Cardiac muscle cell (in vitro differentiated cells and primary cell): ENCODE measurements around the gene DIPK1A. TPM values are rescaled to one million over a fixed set of nuclear protein-coding genes. Genes with fewer than 3 reads are reported as not detected.

ENCODE experiments used
- DNase-seq, 2 donors: peaks; one replicate each; pipeline versions ENCODE4 v3.0.0 to v3.0.0-alpha.2; 2010 to 2017; ENCODE audit warnings: low read depth in 1 of 2, low spot score in 1 of 2
- H3K27ac ChIP-seq: fragments of 200-600 bp; sonication (generic); 2 replicates; pipeline ENCODE4 v1.5.1; 2016
- H3K27me3 ChIP-seq: fragments of 200-600 bp; sonication (generic); 2 replicates; pipeline ENCODE4 v1.6.0; 2016; ENCODE audit warnings: control low read depth
- H3K36me3 ChIP-seq: fragments of 200-600 bp; sonication (generic); 2 replicates; pipeline ENCODE4 v1.5.1; 2016; ENCODE audit warnings: control low read depth
- H3K4me1 ChIP-seq: fragments of 200-600 bp; sonication (generic); 2 replicates; pipeline ENCODE4 v1.8.1; 2017; ENCODE audit warnings: low read depth, mild to moderate bottlenecking, mixed run types
- H3K4me3 ChIP-seq: fragments of 200-600 bp; sonication (generic); 2 replicates; pipeline ENCODE4 v1.5.1; 2016; ENCODE audit warnings: mild to moderate bottlenecking
- H3K9me3 ChIP-seq: fragments of 200-600 bp; sonication (generic); 2 replicates; pipeline ENCODE4 v1.5.1; 2017; ENCODE audit warnings: low read depth, mild to moderate bottlenecking, control low read depth
- CTCF ChIP-seq: IDR thresholded peaks from 2 replicates; pipeline ENCODE4 v1.5.1; 2012; ENCODE audit warnings: low read depth, mild to moderate bottlenecking, low read length
- polyA plus RNA-seq: library from polyadenylated mRNA; unstranded; fragments of >200 nt; fragmentation: Nextera tagmentation; extraction: Ambion mirVana; gene quantifications from 2 replicates; pipeline ENCODE4 v1.2.1, GENCODE V29; 2016
- total RNA-seq: library from RNA; depleted of rRNA; stranded (reverse); fragments of >200 nt; gene quantifications from 2 replicates; pipeline ENCODE4 v1.2.3, GENCODE V29; 2016

Gene DIPK1A
- total and polyA plus RNA-seq, 2 experiments from 2014 or later: 7.7 to 16.6 TPM

- no peaks in the 10 kb centered on the region for H3K27me3 ChIP-seq
- no peak overlapping the region for H3K27ac ChIP-seq
- no peaks in the 10 kb centered on the region for H3K9me3 ChIP-seq
- TF ChIP-seq CTCF: no peak
- H3K36me3 ChIP-seq: no peaks in the 10 kb centered on the region
- DNase-seq: no peak
- no peak overlapping the region for H3K4me3 ChIP-seq
- no peaks in the 10 kb centered on the region for H3K4me1 ChIP-seq
These were observed 83.5 kb downstream of the DIPK1A start for GRCh38 chr1:92877792-92878191.

- no peaks in the 10 kb centered on the region for H3K36me3 ChIP-seq
- no peak for DNase-seq
- no peak overlapping the region for H3K4me3 ChIP-seq
- no peak overlapping the region for H3K27ac ChIP-seq
- no peak for TF ChIP-seq CTCF
- H3K9me3 ChIP-seq: no peaks in the 10 kb centered on the region
- H3K4me1 ChIP-seq: no peaks in the 10 kb centered on the region
- H3K27me3 ChIP-seq: no peaks in the 10 kb centered on the region
These were observed 84.1 kb downstream of the DIPK1A start for GRCh38 chr1:92877081-92877711.

GRCh38 chr1:92876351-92876750 is 84.9 kb downstream of the DIPK1A start:
- no peak overlapping the region for H3K27ac ChIP-seq
- H3K9me3 ChIP-seq: no peaks in the 10 kb centered on the region
- DNase-seq: no peak
- H3K36me3 ChIP-seq: no peaks in the 10 kb centered on the region
- H3K4me1 ChIP-seq: no peaks in the 10 kb centered on the region
- no peak for TF ChIP-seq CTCF
- H3K4me3 ChIP-seq: no peak overlapping the region
- no peaks in the 10 kb centered on the region for H3K27me3 ChIP-seq

- no peak for DNase-seq
These were observed 86.3 kb downstream of the DIPK1A start for GRCh38 chr1:92874987-92875386.

GRCh38 chr1:92872719-92873118 is 88.5 kb downstream of the DIPK1A start:
- no peak for TF ChIP-seq CTCF
- Histone ChIP-seq H3K27ac (no peak overlapping the region), H3K4me3 (no peak overlapping the region), H3K4me1 (no peaks in the 10 kb centered on the region), H3K36me3 (no peaks in the 10 kb centered on the region), H3K9me3 (no peaks in the 10 kb centered on the region), H3K27me3 (no peaks in the 10 kb centered on the region)
- DNase-seq: peak in 1 of 2 donors; percentile 62

More at GRCh38 chr1:92874987-92875386, 86.3 kb downstream of the DIPK1A start:
- no peak for TF ChIP-seq CTCF
- H3K4me3 ChIP-seq: no peak overlapping the region
- H3K27me3 ChIP-seq: no peaks in the 10 kb centered on the region
- no peaks in the 10 kb centered on the region for H3K9me3 ChIP-seq
- no peaks in the 10 kb centered on the region for H3K36me3 ChIP-seq
- no peak overlapping the region for H3K27ac ChIP-seq
- no peaks in the 10 kb centered on the region for H3K4me1 ChIP-seq
